Endothelial cell of umbilical vein (primary cell): ENCODE data around the gene CEP295NL. TPM values are rescaled to one million over a fixed set of nuclear protein-coding genes. Genes with fewer than 3 reads are reported as not detected.

Source experiments
- BruUV-seq: library from RNA; stranded (reverse); fragments of 400-500 nt; replicated peaks from 2 replicates; lab custom pipeline; 2021; lab: Mats Ljungman, UMichigan
- CTCF ChIA-PET: fragments of 300-600, 350-600 bp; sonication (Branson Sonifier 250); formaldehyde crosslinking; loops from one replicate; lab custom pipeline; 2021; ENCODE audit warnings: antibody characterized with exemption, inconsistent platforms; lab: Charles Lee
- POLR2A ChIA-PET: fragments of 300-600, 350-600 bp; sonication (Branson Sonifier 250); formaldehyde crosslinking; loops from one replicate; lab custom pipeline; 2021; ENCODE audit warnings: antibody characterized with exemption, inconsistent platforms; lab: Charles Lee
- DNase-seq: peaks from one replicate; pipeline ENCODE4 v3.0.0-alpha.2; 2011; ENCODE audit warnings: low read depth, low spot score
- FAIRE-seq: peaks from 2 replicates; lab custom pipeline; 2011; peaks lifted over from hg19 to GRCh38; lab: Jason Lieb, UNC
- H2AFZ ChIP-seq: 2 replicates; pipeline ENCODE4 v1.6.0; 2012; ENCODE audit warnings: low read depth, low read length, control low read depth, inconsistent platforms
- H3K27ac ChIP-seq: 2 replicates; pipeline ENCODE4 v1.5.1; 2011; ENCODE audit warnings: low read depth, mild to moderate bottlenecking, control low read depth, low read length, moderate library complexity; ENCODE audit not compliant: insufficient read depth
- H3K27me3 ChIP-seq, 2 experiments: 2 replicates each; pipeline versions ENCODE4 v1.6.0 to v1.6.1; 2011; ENCODE audit warnings: low read length in 2 of 2, mixed read lengths in 1 of 2; ENCODE audit not compliant: control insufficient read depth in 2 of 2, insufficient read depth in 2 of 2
- H3K36me3 ChIP-seq, 2 experiments: 2 replicates in 1 of 2; 3 replicates in 1 of 2; pipeline ENCODE4 v1.5.1; 2011; ENCODE audit warnings: low read length in 2 of 2, mild to moderate bottlenecking in 1 of 2, moderate library complexity in 1 of 2; ENCODE audit not compliant: control insufficient read depth in 2 of 2, insufficient read depth in 2 of 2; ENCODE audit errors: extremely low read depth in 1 of 2
- H3K4me1 ChIP-seq: 3 replicates; pipeline ENCODE4 v1.5.1; 2011; ENCODE audit warnings: mild to moderate bottlenecking, low read length; ENCODE audit not compliant: control insufficient read depth, insufficient read depth; ENCODE audit errors: extremely low read depth
- H3K4me2 ChIP-seq: 2 replicates; pipeline ENCODE4 v1.6.1; 2011; ENCODE audit warnings: low read length, control low read depth, mixed read lengths; ENCODE audit not compliant: insufficient read depth
- H3K4me3 ChIP-seq, 3 experiments: fragments of 200-600 bp in 1 of 3; sonication (generic), shearing (Covaris generic) in 1 of 3; replicated peaks in 1 of 3; 2 replicates each; pipeline ENCODE4 v1.5.1; 2011 to 2016; ENCODE audit warnings: control low read depth in 3 of 3, low read length in 3 of 3, mild to moderate bottlenecking in 2 of 3, inconsistent platforms in 1 of 3, low read depth in 1 of 3, moderate library complexity in 1 of 3; ENCODE audit not compliant: insufficient read depth in 1 of 3
- H3K79me2 ChIP-seq: 2 replicates; pipeline ENCODE4 v1.6.0; 2012; ENCODE audit warnings: low read length, inconsistent platforms; ENCODE audit not compliant: control insufficient read depth, insufficient read depth
- H3K9ac ChIP-seq: replicated peaks from 2 replicates; pipeline ENCODE3; 2011; ENCODE audit warnings: low read length, control low read depth; ENCODE audit not compliant: insufficient read depth; ENCODE audit errors: extremely low read depth
- H3K9me1 ChIP-seq: replicated peaks from 3 replicates; pipeline ENCODE4 v1.6.0; 2011; ENCODE audit warnings: mild to moderate bottlenecking, low read length; ENCODE audit not compliant: control insufficient read depth, insufficient read depth; ENCODE audit errors: extremely low read depth
- H3K9me3 ChIP-seq: replicated peaks from 2 replicates; pipeline ENCODE4 v1.5.1; 2012; ENCODE audit warnings: low read length, inconsistent platforms; ENCODE audit not compliant: control insufficient read depth, insufficient read depth
- H4K20me1 ChIP-seq: replicated peaks from 2 replicates; pipeline ENCODE3; 2011; ENCODE audit warnings: mild to moderate bottlenecking, low read length; ENCODE audit not compliant: control insufficient read depth, insufficient read depth; ENCODE audit errors: extremely low read depth
- EZH2 ChIP-seq: IDR thresholded peaks from 2 replicates; pipeline ENCODE4 v1.6.1; 2012; ENCODE audit warnings: borderline replicate concordance, low read depth, mild to moderate bottlenecking, moderate library complexity, low read length, inconsistent platforms; ENCODE audit not compliant: severe bottlenecking
- FOS ChIP-seq: IDR thresholded peaks from 2 replicates; pipeline ENCODE4 v1.6.1; 2011; ENCODE audit warnings: mild to moderate bottlenecking, low read length, moderate library complexity, borderline replicate concordance; ENCODE audit not compliant: insufficient read depth
- JUN ChIP-seq: IDR thresholded peaks from 2 replicates; pipeline ENCODE4 v1.6.1; 2011; ENCODE audit warnings: borderline replicate concordance, low read depth; ENCODE audit not compliant: insufficient read length, insufficient read depth
- dilution Hi-C: fragments of 300-500 bp; cut with MboI; formaldehyde crosslinking; loops from one replicate; pipeline ENCODE4 v1.15.0; 2019; ENCODE audit warnings: low sequenced_read_pairs; ENCODE audit not compliant: extremely low pct_ligation_motif_present
- intact Hi-C: fragments of 100-400 bp; cut with micrococcal nuclease; formaldehyde crosslinking; loops from one replicate; pipeline ENCODE4 v1.10.0; 2022
- polyA plus RNA-seq, 4 experiments: library from polyadenylated mRNA; depleted of rRNA in 3 of 4; stranded (reverse) in 3 of 4; unstranded in 1 of 4; fragments of >200 nt; gene quantifications; 2 replicates each; pipeline versions ENCODE4 v1.2.1 to v1.2.3, GENCODE V29; 2011 to 2012; ENCODE audit warnings: missing spikeins in 1 of 4
- total RNA-seq: library from RNA; stranded (reverse); gene quantifications from 2 replicates; pipeline ENCODE4 v1.2.3, GENCODE V29; 2021
- TF ChIP-seq, protein P1 (sequence below): IDR thresholded peaks from 2 replicates; pipeline ENCODE4 v1.6.1; 2011; ENCODE audit not compliant: insufficient read depth, insufficient read length

CEP295NL gene
- total and polyA plus RNA-seq, 2 donors (not counting 3 experiments of a cell fraction or from before 2014, with no cell fraction given), result 0.10 to 8.3 TPM

DNA sequence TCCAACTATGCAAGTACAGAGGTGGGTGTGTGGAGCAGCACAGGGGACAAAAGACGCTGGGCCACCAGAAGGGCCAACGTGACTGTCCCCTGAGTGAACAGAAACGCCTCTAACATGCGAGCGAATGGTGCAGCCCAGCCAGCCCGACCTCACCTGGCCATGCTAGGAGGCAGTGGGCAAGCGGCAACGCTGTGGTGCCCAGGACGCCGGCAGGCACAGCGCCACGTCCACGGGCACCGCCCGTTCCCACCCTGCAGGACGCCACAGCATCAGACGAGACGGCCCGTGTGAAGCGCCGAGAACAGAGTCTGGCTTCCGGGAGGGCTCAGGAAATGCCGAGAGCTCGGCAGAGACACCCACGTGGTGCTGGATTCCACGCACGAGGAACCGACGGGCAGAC is 2.2 kb downstream of the CEP295NL start:
- CTCF ChIA-PET, result interaction anchor here (1.4 kb wide), 1 partner anchor 49 kb away, joined by 3 read pairs; no protein-coding TSS in a partner anchor
- POLR2A ChIA-PET, result no interaction called here
- no peaks in the 10 kb centered on the region for H3K4me1 ChIP-seq
- H3K9me3 ChIP-seq, result no peaks in the 10 kb centered on the region
- BruUV-seq, result no TSS peak
- no peak overlapping the region for H3K4me3 ChIP-seq
- intact Hi-C loops, result no loop called here
- peaks cover 6 to 24% of the 10 kb centered on the region in 2 experiments for H3K36me3 ChIP-seq
- dilution Hi-C loops, result no loop called here
- H2AFZ ChIP-seq, result no peak overlapping the region
- peaks cover 20% of the 10 kb centered on the region for H3K79me2 ChIP-seq
- no peak overlapping the region for H3K27ac ChIP-seq
- FAIRE-seq (no peak), DNase-seq (no peak)
- H4K20me1 ChIP-seq, result no peaks in the 10 kb centered on the region
- no peak overlapping the region for H3K9ac ChIP-seq
- TF ChIP-seq, protein P1, sequence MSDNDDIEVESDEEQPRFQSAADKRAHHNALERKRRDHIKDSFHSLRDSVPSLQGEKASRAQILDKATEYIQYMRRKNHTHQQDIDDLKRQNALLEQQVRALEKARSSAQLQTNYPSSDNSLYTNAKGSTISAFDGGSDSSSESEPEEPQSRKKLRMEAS, result no peak
- no peaks in the 10 kb centered on the region for H3K9me1 ChIP-seq
- no peak overlapping the region for H3K4me2 ChIP-seq
- no peaks in the 10 kb centered on the region for H3K27me3 ChIP-seq

DNA sequence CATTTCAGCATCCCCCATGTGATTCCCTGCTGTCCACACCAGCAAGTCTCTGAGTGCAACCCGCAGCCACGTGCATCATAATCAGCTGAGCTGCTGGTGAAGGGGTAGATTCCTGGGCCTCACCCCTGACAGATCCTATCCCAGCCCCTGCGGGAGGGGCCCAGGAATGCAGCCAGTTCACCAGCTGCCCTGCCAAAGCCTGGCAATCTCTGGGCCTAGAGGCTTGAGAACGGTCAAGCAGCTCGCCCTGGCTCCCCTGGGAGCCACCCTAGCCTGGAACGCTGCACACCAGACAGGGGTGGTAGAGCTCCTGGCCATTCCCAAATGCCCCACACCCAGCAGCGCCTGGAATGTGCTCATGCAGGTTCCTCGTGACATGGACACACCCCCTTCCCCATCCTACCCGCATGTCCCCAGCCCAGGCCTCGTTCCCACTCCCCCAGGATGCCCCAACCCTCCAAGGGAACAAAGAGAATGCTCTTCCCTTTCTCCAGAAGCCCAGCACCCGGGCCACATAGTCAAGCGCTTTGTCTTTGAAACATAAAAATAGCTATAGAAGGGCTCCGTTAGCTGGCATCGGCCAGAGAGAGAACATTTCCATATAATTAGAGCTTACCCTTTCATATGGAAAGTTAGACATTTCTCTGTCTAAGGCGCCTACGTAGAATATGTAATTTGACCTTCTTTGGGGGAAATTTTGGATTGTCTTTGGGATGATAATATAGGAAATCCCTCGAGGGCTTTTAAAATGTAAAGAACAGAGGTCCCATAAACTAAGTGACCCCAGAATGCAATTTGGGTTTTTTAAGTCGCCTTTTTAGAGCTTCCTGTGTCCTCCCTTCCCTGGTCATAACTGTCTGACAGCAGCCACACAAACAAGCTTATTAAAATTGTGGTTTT is 3.4 kb downstream of the CEP295NL start:
- Histone ChIP-seq H4K20me1 (no peaks in the 10 kb centered on the region), H3K4me1 (no peaks in the 10 kb centered on the region), H3K9me1 (no peaks in the 10 kb centered on the region), H2AFZ (no peak overlapping the region), H3K27me3 (no peaks in the 10 kb centered on the region), H3K27ac (no peak overlapping the region), H3K4me2 (no peak overlapping the region), H3K79me2 (peaks cover 17% of the 10 kb centered on the region), H3K36me3 (peaks cover 6 to 24% of the 10 kb centered on the region in 2 experiments), H3K9me3 (no peaks in the 10 kb centered on the region), H3K4me3 (no peak overlapping the region), H3K9ac (no peak overlapping the region)
- ChIA-PET CTCF (interaction anchor here (1.0 to 1.4 kb wide), 3 partner anchors 34 to 72 kb away, joined by 3 to 4 read pairs (median 4); no protein-coding TSS in a partner anchor), POLR2A (interaction anchor here (0.6 to 0.9 kb wide), 2 partner anchors 20 to 24 kb away, joined by 3 read pairs; no protein-coding TSS in a partner anchor)
- FAIRE-seq (no peak), DNase-seq (no peak)
- no TSS peak for BruUV-seq
- TF ChIP-seq EZH2 (no peak), FOS (no peak), JUN (no peak)
- TF ChIP-seq, protein P1, result no peak
- intact Hi-C loops, result no loop called here
- dilution Hi-C loops, result no loop called here
